GM06990 (cell line): ENCODE results near the gene FNDC3B.

Experiments
- DNase-seq: peaks from one replicate; pipeline ENCODE4 v3.0.0-alpha.2; 2011; ENCODE audit not compliant: insufficient read length; ENCODE audit errors: extremely low read depth
- H3K27me3 ChIP-seq: replicated peaks from 2 replicates; pipeline ENCODE4 v1.6.0; 2011; ENCODE audit warnings: low read length; ENCODE audit not compliant: control insufficient read depth, insufficient read depth
- H3K36me3 ChIP-seq: 2 replicates; pipeline ENCODE4 v1.5.1; 2011; ENCODE audit warnings: low read length; ENCODE audit not compliant: control insufficient read depth, insufficient read depth
- H3K4me3 ChIP-seq: replicated peaks from 2 replicates; pipeline ENCODE4 v1.5.1; 2011; ENCODE audit warnings: low read depth, mild to moderate bottlenecking, control low read depth, low read length
- TF ChIP-seq, protein P1 (sequence below): IDR thresholded peaks from 2 replicates; pipeline ENCODE4 v1.5.1; 2011; ENCODE audit warnings: low read length, control low read depth, mild to moderate bottlenecking, inconsistent platforms; ENCODE audit not compliant: insufficient read depth, poor library complexity, severe bottlenecking

FNDC3B gene

DNA sequence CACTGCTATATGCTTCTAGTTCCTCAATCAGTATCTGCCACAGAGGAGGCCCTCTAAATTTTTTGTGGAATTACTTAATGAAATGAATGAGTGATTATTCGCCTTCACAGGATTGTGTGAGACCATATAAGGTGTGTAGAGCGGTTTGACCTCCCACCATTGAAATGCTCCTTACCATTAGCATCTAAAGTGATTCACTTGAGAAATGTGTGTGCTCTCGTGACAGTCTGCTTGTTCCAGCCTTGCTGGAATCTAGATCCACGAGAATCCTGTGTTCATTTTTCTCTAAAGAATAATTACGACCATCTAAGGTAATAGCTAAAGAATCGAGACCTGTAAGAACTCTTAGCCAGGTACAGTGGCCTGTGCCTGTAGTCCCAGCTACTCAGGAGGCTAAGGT is 126.9 kb downstream of the FNDC3B start:
- H3K4me3 ChIP-seq = no peak overlapping the region
- no peaks in the 10 kb centered on the region for H3K36me3 ChIP-seq
- DNase-seq = no peak
- TF ChIP-seq, protein P1, sequence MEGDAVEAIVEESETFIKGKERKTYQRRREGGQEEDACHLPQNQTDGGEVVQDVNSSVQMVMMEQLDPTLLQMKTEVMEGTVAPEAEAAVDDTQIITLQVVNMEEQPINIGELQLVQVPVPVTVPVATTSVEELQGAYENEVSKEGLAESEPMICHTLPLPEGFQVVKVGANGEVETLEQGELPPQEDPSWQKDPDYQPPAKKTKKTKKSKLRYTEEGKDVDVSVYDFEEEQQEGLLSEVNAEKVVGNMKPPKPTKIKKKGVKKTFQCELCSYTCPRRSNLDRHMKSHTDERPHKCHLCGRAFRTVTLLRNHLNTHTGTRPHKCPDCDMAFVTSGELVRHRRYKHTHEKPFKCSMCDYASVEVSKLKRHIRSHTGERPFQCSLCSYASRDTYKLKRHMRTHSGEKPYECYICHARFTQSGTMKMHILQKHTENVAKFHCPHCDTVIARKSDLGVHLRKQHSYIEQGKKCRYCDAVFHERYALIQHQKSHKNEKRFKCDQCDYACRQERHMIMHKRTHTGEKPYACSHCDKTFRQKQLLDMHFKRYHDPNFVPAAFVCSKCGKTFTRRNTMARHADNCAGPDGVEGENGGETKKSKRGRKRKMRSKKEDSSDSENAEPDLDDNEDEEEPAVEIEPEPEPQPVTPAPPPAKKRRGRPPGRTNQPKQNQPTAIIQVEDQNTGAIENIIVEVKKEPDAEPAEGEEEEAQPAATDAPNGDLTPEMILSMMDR = no peak
- H3K27me3 ChIP-seq = no peaks in the 10 kb centered on the region

DNA sequence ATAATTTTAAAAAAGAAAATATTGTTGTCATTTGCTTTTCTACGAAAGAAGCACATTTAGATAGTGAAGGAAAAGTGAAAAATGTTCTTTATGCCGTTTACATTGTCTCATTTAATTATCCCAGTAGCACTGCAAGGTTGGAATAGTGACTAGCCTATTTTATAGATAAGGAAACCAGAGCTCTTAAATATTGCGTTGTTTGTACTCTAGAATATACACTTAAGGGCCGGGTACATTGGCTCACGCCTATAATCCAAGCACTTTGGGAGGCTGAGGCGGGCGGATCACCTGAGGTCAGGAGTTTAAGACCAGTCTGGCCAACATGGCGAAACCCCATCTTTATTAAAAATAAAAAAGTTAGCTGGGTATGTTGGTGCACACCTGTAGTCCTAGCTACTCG is 127.5 kb downstream of the FNDC3B start:
- TF ChIP-seq, protein P1 = no peak
- no peak for DNase-seq
- H3K27me3 ChIP-seq = no peaks in the 10 kb centered on the region
- no peaks in the 10 kb centered on the region for H3K36me3 ChIP-seq
- no peak overlapping the region for H3K4me3 ChIP-seq

DNA sequence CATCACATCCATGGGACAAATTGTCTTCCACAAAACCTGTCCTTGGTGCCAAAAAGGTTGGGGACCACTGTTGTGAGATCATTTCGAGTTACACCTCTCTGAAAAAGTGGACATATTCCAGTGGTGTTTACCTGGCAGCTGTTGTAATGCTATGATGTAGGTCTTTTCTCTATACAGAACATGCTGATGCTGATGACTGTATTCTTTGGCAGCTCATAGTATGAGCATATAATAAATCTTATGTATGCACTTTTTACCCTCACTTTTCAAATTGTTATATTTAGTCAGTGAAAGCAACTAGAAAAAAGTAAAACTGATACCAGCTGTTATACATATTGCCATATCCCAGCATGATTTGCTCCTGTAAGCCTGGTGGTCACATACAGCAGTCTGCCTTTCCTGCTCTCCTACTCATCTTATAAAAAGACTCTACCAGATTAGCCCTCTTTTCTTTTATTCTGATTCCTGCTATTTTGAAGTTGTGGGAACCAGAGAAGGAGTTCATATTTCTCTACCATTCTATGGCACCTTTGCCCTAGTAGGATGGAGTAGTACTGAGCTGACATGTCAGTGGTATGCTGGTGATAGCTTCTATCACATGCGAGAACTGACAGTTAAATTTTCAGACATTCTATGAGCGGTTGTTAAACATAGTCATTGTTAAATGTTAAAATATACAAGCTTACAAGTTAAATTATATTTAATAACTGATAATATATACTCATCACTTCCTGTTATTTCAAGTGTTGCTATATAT is 128.7 kb downstream of the FNDC3B start:
- Histone ChIP-seq H3K36me3 (no peaks in the 10 kb centered on the region), H3K4me3 (no peak overlapping the region), H3K27me3 (no peaks in the 10 kb centered on the region)
- no peak for DNase-seq
- TF ChIP-seq, protein P1 = no peak

DNA sequence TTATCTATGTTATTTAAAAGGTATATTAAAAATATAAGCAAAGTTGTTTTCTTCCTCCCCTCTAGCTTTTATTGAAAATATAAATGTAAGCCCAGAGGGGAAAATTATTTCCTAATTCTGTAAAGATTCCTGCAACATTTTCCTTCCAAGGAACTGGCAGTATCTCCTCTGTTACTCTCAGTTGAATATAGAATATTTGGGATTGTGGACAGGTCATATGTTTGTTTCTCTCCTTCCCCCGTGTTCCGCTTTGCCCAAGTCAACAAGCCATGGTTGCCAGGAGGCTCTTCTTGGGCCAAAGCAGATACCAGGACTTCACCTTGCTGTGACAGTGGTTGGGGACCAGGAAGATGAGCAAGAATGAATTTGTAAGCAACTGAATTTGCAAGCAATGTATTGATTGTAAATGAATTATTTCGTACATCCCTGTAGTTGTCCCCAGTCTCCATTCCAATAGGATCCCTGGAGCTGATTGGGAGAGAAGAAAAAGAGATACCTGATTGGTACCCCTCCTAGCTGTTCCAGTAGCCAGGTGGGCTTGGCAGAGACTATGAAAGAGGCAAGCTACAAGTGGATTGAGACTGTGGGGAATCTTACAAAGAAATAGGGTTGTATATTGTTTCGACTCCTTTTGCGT is 130.8 kb downstream of the FNDC3B start:
- Histone ChIP-seq H3K36me3 (no peaks in the 10 kb centered on the region), H3K27me3 (no peaks in the 10 kb centered on the region), H3K4me3 (no peak overlapping the region)
- no peak for DNase-seq
- TF ChIP-seq, protein P1 = no peak

DNA sequence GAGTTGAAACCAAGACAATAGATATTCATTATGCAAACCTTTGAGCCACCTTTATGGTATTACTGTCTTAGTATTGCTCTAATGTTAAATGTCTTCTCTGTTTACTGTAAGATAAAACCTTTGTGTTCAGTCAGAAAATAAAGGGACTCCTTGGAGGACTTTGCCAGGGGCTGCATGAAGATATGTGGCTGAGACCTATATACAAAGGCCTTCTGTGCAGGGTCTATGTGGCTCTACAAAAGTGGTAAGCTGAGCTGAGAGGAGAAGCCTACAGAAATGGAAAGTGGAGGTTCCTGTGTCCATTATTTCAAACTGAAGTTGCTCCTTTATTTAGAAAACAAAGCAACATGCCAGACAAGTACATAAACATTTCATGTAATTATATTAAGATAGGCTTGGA is 131.5 kb downstream of the FNDC3B start:
- H3K36me3 ChIP-seq = no peaks in the 10 kb centered on the region
- no peaks in the 10 kb centered on the region for H3K27me3 ChIP-seq
- DNase-seq = no peak
- TF ChIP-seq, protein P1 = no peak
- no peak overlapping the region for H3K4me3 ChIP-seq
